H1 (cell line): ENCODE measurements around the gene TFAP2C. TPM values are rescaled to one million over a fixed set of nuclear protein-coding genes. Genes with fewer than 3 reads are reported as not detected.

Experiments
- CHD7 ChIP-seq: fragments of 300-600 bp; sonication (generic); IDR thresholded peaks from 2 replicates; pipeline ENCODE4 v1.7.1; 2012; ENCODE audit warnings: low read length, moderate library complexity, mild to moderate bottlenecking, inconsistent platforms; ENCODE audit not compliant: insufficient replicate concordance
- polyA plus RNA-seq, 7 experiments: library from polyadenylated mRNA; depleted of rRNA in 3 of 7; stranded (reverse) in 5 of 7; unstranded in 2 of 7; fragments of >200 nt in 5 of 7; fragments of 200-250 nt in 2 of 7; gene quantifications; 1 replicate in 5 of 7; 2 replicates in 1 of 7; 4 replicates in 1 of 7; pipeline versions ENCODE4 v1.2.1 to v1.2.3, GENCODE V29; 2011 to 2013; ENCODE audit warnings: missing spikeins in 2 of 7, mixed read lengths in 2 of 7
- total RNA-seq: library from RNA; stranded (reverse); fragmentation: NEBNext Ultra II Directional; extraction: Animal tissue kit (Norgen Biotek cat#: 25700); gene quantifications from 2 replicates; pipeline ENCODE4 v1.2.1, GENCODE V29; 2021

Gene TFAP2C
- total and polyA plus RNA-seq, 2 of the 8 experiments (the other 6 are each of a cell fraction or from before 2014, with no cell fraction given) = 1.7 to 5.8 TPM

- TF ChIP-seq CHD7 = no peak
These were observed 22.7 kb upstream of the TFAP2C start (continued) for GRCh38 chr20:56606174-56606945.
